SK-N-SH (cell line): ENCODE data around the gene AGGF1.
"Not testable (repeated sequence)": the region's sequence is repeated elsewhere in the genome, so short reads cannot be mapped to it uniquely, and the experiment has no call there.

Experiments
- GATA2 ChIP-seq: sonication (generic); formaldehyde crosslinking; IDR thresholded peaks from 2 replicates; pipeline ENCODE4 v1.5.0; 2020; ENCODE audit warnings: mild to moderate bottlenecking, missing genetic modification reagents
- JUND ChIP-seq: IDR thresholded peaks from 2 replicates; pipeline ENCODE4 v1.4.0; 2012
- NFIC ChIP-seq: IDR thresholded peaks from 2 replicates; pipeline ENCODE4 v1.4.0; 2012; ENCODE audit warnings: borderline replicate concordance
- POLR2AphosphoS5 ChIP-seq: IDR thresholded peaks from 2 replicates; pipeline ENCODE4 v1.6.1; 2012; ENCODE audit warnings: low read depth, low read length
- TAF1 ChIP-seq: IDR thresholded peaks from 2 replicates; pipeline ENCODE4 v1.6.1; 2012; ENCODE audit warnings: low read depth, mild to moderate bottlenecking, low read length, moderate library complexity, borderline replicate concordance
- TEAD4 ChIP-seq: IDR thresholded peaks from 2 replicates; pipeline ENCODE4 v1.4.0; 2012; ENCODE audit warnings: mild to moderate bottlenecking, borderline replicate concordance; ENCODE audit not compliant: insufficient read depth
- TF ChIP-seq, protein P1 (sequence below): IDR thresholded peaks from 2 replicates; pipeline ENCODE4 v1.4.0; 2012; ENCODE audit warnings: low read depth
- TF ChIP-seq, protein P2 (sequence below): IDR thresholded peaks from 2 replicates; pipeline ENCODE4 v1.4.0; 2012; ENCODE audit warnings: low read depth, borderline replicate concordance
- TF ChIP-seq, protein P3 (sequence below): fragments of 200-600 bp; sonication (generic); IDR thresholded peaks from 2 replicates; pipeline ENCODE4 v1.6.1; 2017; ENCODE audit warnings: antibody characterized with exemption, mild to moderate bottlenecking, moderate library complexity
- TF ChIP-seq, protein P4 (sequence below): fragments of 150-350 bp; IDR thresholded peaks from 2 replicates; pipeline ENCODE4 v1.6.1; 2017; ENCODE audit warnings: antibody characterized with exemption, low read length, low read depth, borderline replicate concordance

DNA sequence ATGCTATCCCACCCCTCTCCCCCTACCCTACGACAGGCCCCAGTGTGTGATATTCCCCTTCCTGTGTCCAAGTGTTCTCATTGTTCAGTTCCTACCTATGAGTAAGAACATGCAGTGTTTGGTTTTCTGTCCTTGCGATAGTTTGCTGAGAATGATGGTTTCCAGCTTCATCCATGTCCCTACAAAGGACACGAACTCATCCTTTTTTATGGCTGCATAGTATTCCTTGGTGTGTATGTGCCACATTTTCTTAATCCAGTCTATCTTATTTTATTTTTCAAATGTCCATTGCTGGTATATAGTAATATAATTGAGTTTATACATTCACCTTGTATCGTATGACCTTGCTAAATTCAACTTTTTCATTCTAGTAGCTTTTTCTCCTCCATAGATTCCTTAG, 76.8 kb downstream of the AGGF1 start:
- TF ChIP-seq, protein P1, sequence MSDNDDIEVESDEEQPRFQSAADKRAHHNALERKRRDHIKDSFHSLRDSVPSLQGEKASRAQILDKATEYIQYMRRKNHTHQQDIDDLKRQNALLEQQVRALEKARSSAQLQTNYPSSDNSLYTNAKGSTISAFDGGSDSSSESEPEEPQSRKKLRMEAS: not testable (repeated sequence)
- not testable (repeated sequence) for TF ChIP-seq JUND, GATA2, POLR2AphosphoS5, TEAD4, NFIC, TAF1
- TF ChIP-seq, protein P2, sequence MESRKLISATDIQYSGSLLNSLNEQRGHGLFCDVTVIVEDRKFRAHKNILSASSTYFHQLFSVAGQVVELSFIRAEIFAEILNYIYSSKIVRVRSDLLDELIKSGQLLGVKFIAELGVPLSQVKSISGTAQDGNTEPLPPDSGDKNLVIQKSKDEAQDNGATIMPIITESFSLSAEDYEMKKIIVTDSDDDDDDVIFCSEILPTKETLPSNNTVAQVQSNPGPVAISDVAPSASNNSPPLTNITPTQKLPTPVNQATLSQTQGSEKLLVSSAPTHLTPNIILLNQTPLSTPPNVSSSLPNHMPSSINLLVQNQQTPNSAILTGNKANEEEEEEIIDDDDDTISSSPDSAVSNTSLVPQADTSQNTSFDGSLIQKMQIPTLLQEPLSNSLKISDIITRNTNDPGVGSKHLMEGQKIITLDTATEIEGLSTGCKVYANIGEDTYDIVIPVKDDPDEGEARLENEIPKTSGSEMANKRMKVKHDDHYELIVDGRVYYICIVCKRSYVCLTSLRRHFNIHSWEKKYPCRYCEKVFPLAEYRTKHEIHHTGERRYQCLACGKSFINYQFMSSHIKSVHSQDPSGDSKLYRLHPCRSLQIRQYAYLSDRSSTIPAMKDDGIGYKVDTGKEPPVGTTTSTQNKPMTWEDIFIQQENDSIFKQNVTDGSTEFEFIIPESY: not testable (repeated sequence)
- TF ChIP-seq, protein P3, sequence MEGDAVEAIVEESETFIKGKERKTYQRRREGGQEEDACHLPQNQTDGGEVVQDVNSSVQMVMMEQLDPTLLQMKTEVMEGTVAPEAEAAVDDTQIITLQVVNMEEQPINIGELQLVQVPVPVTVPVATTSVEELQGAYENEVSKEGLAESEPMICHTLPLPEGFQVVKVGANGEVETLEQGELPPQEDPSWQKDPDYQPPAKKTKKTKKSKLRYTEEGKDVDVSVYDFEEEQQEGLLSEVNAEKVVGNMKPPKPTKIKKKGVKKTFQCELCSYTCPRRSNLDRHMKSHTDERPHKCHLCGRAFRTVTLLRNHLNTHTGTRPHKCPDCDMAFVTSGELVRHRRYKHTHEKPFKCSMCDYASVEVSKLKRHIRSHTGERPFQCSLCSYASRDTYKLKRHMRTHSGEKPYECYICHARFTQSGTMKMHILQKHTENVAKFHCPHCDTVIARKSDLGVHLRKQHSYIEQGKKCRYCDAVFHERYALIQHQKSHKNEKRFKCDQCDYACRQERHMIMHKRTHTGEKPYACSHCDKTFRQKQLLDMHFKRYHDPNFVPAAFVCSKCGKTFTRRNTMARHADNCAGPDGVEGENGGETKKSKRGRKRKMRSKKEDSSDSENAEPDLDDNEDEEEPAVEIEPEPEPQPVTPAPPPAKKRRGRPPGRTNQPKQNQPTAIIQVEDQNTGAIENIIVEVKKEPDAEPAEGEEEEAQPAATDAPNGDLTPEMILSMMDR: not testable (repeated sequence)
- TF ChIP-seq, protein P4, sequence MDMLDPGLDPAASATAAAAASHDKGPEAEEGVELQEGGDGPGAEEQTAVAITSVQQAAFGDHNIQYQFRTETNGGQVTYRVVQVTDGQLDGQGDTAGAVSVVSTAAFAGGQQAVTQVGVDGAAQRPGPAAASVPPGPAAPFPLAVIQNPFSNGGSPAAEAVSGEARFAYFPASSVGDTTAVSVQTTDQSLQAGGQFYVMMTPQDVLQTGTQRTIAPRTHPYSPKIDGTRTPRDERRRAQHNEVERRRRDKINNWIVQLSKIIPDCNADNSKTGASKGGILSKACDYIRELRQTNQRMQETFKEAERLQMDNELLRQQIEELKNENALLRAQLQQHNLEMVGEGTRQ: not testable (repeated sequence)
